HFFc6 (cell line): Measurements from ENCODE around the gene SP140. TPM values are rescaled to one million over a fixed set of nuclear protein-coding genes. Genes with fewer than 3 reads are reported as not detected.

Source experiments
- DNase-seq: peaks from one replicate; pipeline ENCODE4 v3.0.0-alpha.2; 2018
- H3K27ac Mint-ChIP-seq: 2 replicates; pipeline ENCODE4 v1.8.0; 2020; ENCODE audit warnings: mild to moderate bottlenecking, mixed read lengths
- H3K27me3 Mint-ChIP-seq: 2 replicates; pipeline ENCODE4 v1.8.0; 2021; ENCODE audit warnings: mild to moderate bottlenecking, moderate library complexity, mixed read lengths; ENCODE audit not compliant: insufficient read depth
- H3K36me3 Mint-ChIP-seq: 2 replicates; pipeline ENCODE4 v1.8.0; 2021; ENCODE audit warnings: low read depth, mixed read lengths
- H3K4me1 Mint-ChIP-seq: 2 replicates; pipeline ENCODE4 v1.8.0; 2020; ENCODE audit warnings: low read depth, mixed read lengths
- H3K4me3 Mint-ChIP-seq: 2 replicates; pipeline ENCODE4 v1.8.0; 2020; ENCODE audit warnings: mild to moderate bottlenecking, moderate library complexity, mixed read lengths
- H3K9me3 Mint-ChIP-seq: 2 replicates; pipeline ENCODE4 v1.8.0; 2020; ENCODE audit warnings: mild to moderate bottlenecking, mixed read lengths
- long read RNA-seq: library from polyadenylated mRNA; unstranded; transcript quantifications from one replicate; pipeline ENCODE4 v2.0.0, GENCODE V29; 2019
- total RNA-seq, 6 experiments: library from RNA; stranded (reverse); fragmentation: NEBNext Ultra II Directional; extraction: Animal tissue kit (Norgen Biotek cat#: 25700); gene quantifications; 2 replicates in 1 of 6; 3 replicates in 5 of 6; pipeline ENCODE4 v1.2.3, GENCODE V29; 2021
- TF ChIP-seq, protein P1 (sequence below): fragments of 200-600 bp; sonication (generic); IDR thresholded peaks from 2 replicates; pipeline ENCODE4 v1.5.0; 2021; ENCODE audit warnings: antibody characterized with exemption, mild to moderate bottlenecking

SP140 gene
- 1 to 10 TPM in 2 of 6 experiments, under 1 TPM in 4; 0.12 to 1.6 (median 0.69) TPM for total RNA-seq
- long read RNA-seq: 0 reads

DNA sequence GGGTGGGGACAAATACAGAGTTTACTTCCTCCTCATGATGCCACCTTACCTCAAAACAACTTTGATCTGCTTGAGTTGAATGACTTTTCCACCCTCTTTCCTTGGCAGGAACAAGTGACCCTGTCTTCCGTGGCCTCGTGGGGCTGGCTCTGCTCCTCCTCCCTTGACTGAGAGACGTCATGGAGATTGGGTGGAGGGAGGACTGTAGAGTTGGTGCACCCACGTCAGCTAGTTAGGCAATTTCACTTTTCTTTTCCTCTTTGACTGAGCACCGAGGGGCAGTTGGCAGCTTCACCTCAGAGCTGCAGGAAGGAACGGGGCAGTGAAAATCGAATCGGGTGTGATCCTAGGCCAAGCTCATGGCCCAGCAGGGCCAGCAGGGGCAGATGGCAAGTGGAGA is at the start of gene SP140:
TSS of gene SP140 (plus strand) at position 251 of the 400 bp plus-strand sequence. CDS start at position 360, 109 bp downstream.
- H3K36me3 Mint-ChIP-seq: peaks cover 6% of the 10 kb centered on the region; the same call in 1 of the 2 replicates
- peaks cover 7% of the 10 kb centered on the region for H3K9me3 Mint-ChIP-seq
- no peaks in the 10 kb centered on the region for H3K27me3 Mint-ChIP-seq
- peaks cover 18% of the 10 kb centered on the region for H3K4me1 Mint-ChIP-seq
- H3K4me3 Mint-ChIP-seq: no peak within 1 kb of the TSS
- TF ChIP-seq, protein P1, sequence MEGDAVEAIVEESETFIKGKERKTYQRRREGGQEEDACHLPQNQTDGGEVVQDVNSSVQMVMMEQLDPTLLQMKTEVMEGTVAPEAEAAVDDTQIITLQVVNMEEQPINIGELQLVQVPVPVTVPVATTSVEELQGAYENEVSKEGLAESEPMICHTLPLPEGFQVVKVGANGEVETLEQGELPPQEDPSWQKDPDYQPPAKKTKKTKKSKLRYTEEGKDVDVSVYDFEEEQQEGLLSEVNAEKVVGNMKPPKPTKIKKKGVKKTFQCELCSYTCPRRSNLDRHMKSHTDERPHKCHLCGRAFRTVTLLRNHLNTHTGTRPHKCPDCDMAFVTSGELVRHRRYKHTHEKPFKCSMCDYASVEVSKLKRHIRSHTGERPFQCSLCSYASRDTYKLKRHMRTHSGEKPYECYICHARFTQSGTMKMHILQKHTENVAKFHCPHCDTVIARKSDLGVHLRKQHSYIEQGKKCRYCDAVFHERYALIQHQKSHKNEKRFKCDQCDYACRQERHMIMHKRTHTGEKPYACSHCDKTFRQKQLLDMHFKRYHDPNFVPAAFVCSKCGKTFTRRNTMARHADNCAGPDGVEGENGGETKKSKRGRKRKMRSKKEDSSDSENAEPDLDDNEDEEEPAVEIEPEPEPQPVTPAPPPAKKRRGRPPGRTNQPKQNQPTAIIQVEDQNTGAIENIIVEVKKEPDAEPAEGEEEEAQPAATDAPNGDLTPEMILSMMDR: no peak
- DNase-seq: no peak
- H3K27ac Mint-ChIP-seq: no peak within 1 kb of the TSS

DNA sequence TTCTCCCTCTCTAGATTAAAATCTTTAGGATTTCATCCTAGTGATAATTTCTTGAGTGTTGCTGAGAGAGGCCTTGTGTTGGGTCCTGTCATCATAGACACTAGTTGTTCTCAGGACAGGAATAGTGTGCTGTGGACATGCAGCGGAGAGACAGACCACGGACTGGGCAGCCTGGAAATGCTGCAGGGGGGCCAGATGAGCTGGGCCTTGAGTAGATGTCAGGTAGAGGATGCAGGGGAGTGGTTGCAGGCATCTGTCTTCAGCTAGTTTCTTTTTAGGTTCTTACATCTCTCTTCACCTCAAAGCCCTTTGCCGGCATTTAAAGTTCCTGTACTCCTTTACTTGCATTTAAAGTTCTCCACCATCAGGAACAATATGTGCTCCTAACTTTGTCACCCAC is 48.5 kb upstream of the SP140 start:
- TF ChIP-seq, protein P1: no peak
- Mint-ChIP-seq H3K9me3 (no peaks in the 10 kb centered on the region), H3K27me3 (no peaks in the 10 kb centered on the region; the same call in 1 of the 2 replicates)

DNA sequence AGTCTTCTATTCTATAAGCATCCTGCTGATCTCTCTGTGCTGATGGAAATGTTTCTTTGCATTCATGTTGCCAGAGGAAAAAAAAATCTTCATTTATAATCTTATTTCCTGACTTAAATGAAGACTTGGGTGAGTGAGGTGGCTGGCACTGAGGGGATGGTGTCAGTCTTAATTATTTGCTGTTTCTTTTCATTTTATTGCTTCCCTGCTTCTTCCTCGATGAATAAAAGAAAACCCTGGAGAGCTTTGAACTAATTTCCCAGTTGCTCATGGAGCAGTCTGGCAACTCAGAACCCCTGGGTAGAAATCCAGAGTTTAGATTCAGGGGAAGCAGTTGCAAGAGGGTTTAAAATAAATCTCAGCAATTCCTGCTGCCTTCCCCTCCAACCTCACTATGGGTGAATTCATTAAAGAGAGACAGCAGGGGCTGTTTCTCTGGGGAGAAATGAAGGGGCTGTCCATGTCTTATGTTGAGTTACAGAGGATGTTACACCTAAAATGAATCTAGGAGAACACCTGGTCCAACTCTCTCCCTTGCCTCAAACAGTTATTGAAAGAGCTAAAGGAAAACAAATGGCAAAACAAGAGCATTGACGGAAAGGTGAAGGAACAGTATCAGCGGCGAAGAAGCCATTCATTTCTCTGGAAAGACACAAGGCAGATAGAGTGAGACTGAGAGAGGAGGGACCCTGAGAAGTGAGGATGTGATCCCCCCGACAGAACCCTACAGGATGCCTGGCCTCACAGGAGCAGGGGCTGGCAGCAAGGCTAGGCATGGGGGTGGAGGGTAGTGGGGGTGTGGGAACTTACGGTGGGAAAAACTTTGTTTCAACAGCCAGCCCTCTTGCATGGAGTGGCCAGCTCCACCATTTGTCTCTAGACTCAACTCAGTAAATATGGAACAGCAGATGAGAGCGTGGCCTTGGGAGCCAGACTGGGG is 46.7 kb upstream of the SP140 start:
- Mint-ChIP-seq H3K4me3 (no peak overlapping the region), H3K27me3 (no peaks in the 10 kb centered on the region; the same call in 1 of the 2 replicates), H3K9me3 (no peaks in the 10 kb centered on the region), H3K27ac (no peak overlapping the region), H3K36me3 (peaks cover 25% of the 10 kb centered on the region), H3K4me1 (no peaks in the 10 kb centered on the region)
- TF ChIP-seq, protein P1: no peak
- no peak for DNase-seq

More for the DNA sequence above, 48.5 kb upstream of the SP140 start:
- H3K4me1 Mint-ChIP-seq: no peaks in the 10 kb centered on the region
- DNase-seq: no peak
- no peak overlapping the region for H3K4me3 Mint-ChIP-seq
- H3K36me3 Mint-ChIP-seq: peaks cover 18% of the 10 kb centered on the region
- no peak overlapping the region for H3K27ac Mint-ChIP-seq

- Mint-ChIP-seq H3K27me3 (no peaks in the 10 kb centered on the region; the same call in 1 of the 2 replicates), H3K4me3 (no peak overlapping the region), H3K4me1 (no peaks in the 10 kb centered on the region), H3K36me3 (peaks cover 28% of the 10 kb centered on the region), H3K9me3 (no peaks in the 10 kb centered on the region), H3K27ac (no peak overlapping the region)
- TF ChIP-seq, protein P1: no peak
- no peak for DNase-seq
Observed at GRCh38 chr2:230179907-230180306, 45.6 kb upstream of the SP140 start.

GRCh38 chr2:230181195-230181594 is 44.3 kb upstream of the SP140 start:
- Mint-ChIP-seq H3K9me3 (no peaks in the 10 kb centered on the region), H3K4me3 (no peak overlapping the region), H3K36me3 (peaks cover 30% of the 10 kb centered on the region), H3K4me1 (no peaks in the 10 kb centered on the region), H3K27ac (no peak overlapping the region), H3K27me3 (peaks cover 2% of the 10 kb centered on the region; the same call in 1 of the 2 replicates)
- TF ChIP-seq, protein P1: no peak
- no peak for DNase-seq
